ENCODE results near the gene OPTC. TPM values are rescaled to one million over a fixed set of nuclear protein-coding genes. Genes with fewer than 3 reads are reported as not detected.

The OPTC gene
- total and polyA plus RNA-seq, 2 of the 13 experiments (the other 11 are each of a cell fraction or from before 2014, with no cell fraction given) = not detected

- no peaks in the 10 kb centered on the region for H3K36me3 ChIP-seq (replicated peaks in 1 of 2; ENCODE audit: control insufficient read depth in 1 of 2, insufficient read depth in 2 of 2, low read length in 2 of 2)
- DNase-seq (ENCODE audit: low spot score) (no peak), ATAC-seq (no peak), FAIRE-seq (no peak)
- peaks cover 5% of the 10 kb centered on the region; the same call in 1 of the 2 replicates for H3K9me3 ChIP-seq (ENCODE audit: low read length)
- peaks cover 1 to 13% of the 10 kb centered on the region in 2 experiments; a peak in 3 of 5 replicates for H3K27me3 ChIP-seq (ENCODE audit: control insufficient read depth in 1 of 2, insufficient read depth in 2 of 2, low read length in 2 of 2)
- H3K9ac ChIP-seq (ENCODE audit: insufficient read depth, low read depth, low read length) = no peak overlapping the region
- 5% methylated on average over 1 of the region's 1 CpG for WGBS (ENCODE audit: low lambda C conversion rate)
- no peak for TF ChIP-seq ZNF580 (CRISPR knock-in tag; IDR thresholded peaks at IDR 0.05; ENCODE audit: borderline replicate concordance, low read depth)
- no peak for TF ChIP-seq ELK4 (CRISPR knock-in tag; IDR thresholded peaks at IDR 0.05; ENCODE audit: borderline replicate concordance)
- TF ChIP-seq SALL1 (CRISPR knock-in tag; IDR thresholded peaks at IDR 0.05) = no peak
- no peaks in the 10 kb centered on the region for H3K4me1 ChIP-seq (ENCODE audit: insufficient read depth, low read length)
- no peak overlapping the region for H3K4me3 ChIP-seq (replicated peaks in 1 of 3; ENCODE audit: insufficient read depth in 1 of 3, low read depth in 2 of 3, low read length in 3 of 3)
- ChIA-PET CTCF (ENCODE audit: low intra/inter-chr PET ratio, low total read pairs) (no interaction called here), POLR2A (no interaction called here)
- H3K79me2 ChIP-seq (ENCODE audit: insufficient read depth, low read length) = no peaks in the 10 kb centered on the region
- H4K20me1 ChIP-seq (ENCODE audit: insufficient read depth, low read length) = no peaks in the 10 kb centered on the region
- intact Hi-C loops (cut with micrococcal nuclease; ENCODE audit: unreplicated experiment) (no loop called here), in situ Hi-C loops (cut with HindIII; ENCODE audit: extremely low pct_ligation_motif_present, low pct_unique_long_range_greater_than_20kb) (no loop called here)
- H3K4me2 ChIP-seq (ENCODE audit: low read depth, low read length) = no peak overlapping the region
- no peak overlapping the region for H3K27ac ChIP-seq (ENCODE audit: extremely low read length, insufficient read depth, low read length)
- no TSS peak for BruUV-seq (replicated peaks)
- no peak overlapping the region for H2AFZ ChIP-seq (ENCODE audit: low read length)
These were observed 44.0 kb upstream of the OPTC start for GRCh38 chr1:203450001-203450400.

- no peaks in the 10 kb centered on the region for H3K79me2 ChIP-seq (ENCODE audit: insufficient read depth, low read length)
- no peaks in the 10 kb centered on the region for H3K4me1 ChIP-seq (ENCODE audit: insufficient read depth, low read length)
- H3K27ac ChIP-seq (ENCODE audit: extremely low read length, insufficient read depth, low read length) = no peak overlapping the region
- no TSS peak for BruUV-seq (replicated peaks)
- POLR2A ChIA-PET = no interaction called here
- no peak overlapping the region for H2AFZ ChIP-seq (ENCODE audit: low read length)
- no peaks in the 10 kb centered on the region for H3K36me3 ChIP-seq (replicated peaks in 1 of 2; ENCODE audit: control insufficient read depth in 1 of 2, insufficient read depth in 2 of 2, low read length in 2 of 2)
- no peak overlapping the region for H3K4me3 ChIP-seq (replicated peaks in 1 of 3; ENCODE audit: insufficient read depth in 1 of 3, low read depth in 2 of 3, low read length in 3 of 3)
- H3K9ac ChIP-seq (ENCODE audit: insufficient read depth, low read depth, low read length) = no peak overlapping the region
- DNase-seq (ENCODE audit: low spot score) (no peak), ATAC-seq (0 out of 3 replicates have a peak, but pooled peaks have one; percentile 43), FAIRE-seq (no peak)
- H4K20me1 ChIP-seq (ENCODE audit: insufficient read depth, low read length) = no peaks in the 10 kb centered on the region
- WGBS (ENCODE audit: low lambda C conversion rate) = 26% methylated on average over 15 of the region's 17 CpGs
- H3K27me3 ChIP-seq (ENCODE audit: control insufficient read depth in 1 of 2, insufficient read depth in 2 of 2, low read length in 2 of 2) = peaks cover 1 to 14% of the 10 kb centered on the region in 2 experiments; a peak in 4 of 5 replicates
- H3K4me2 ChIP-seq (ENCODE audit: low read depth, low read length) = no peak overlapping the region
- no peak for TF ChIP-seq ZNF772 (CRISPR knock-in tag; IDR thresholded peaks at IDR 0.05)
- peak; percentile 27; the same call in 1 of the 2 replicates for TF ChIP-seq CTCF (CRISPR knock-in tag; IDR thresholded peaks at IDR 0.05)
- no peak for TF ChIP-seq ZNF746 (CRISPR knock-in tag; IDR thresholded peaks at IDR 0.05)
- H3K9me3 ChIP-seq (ENCODE audit: low read length) = no peaks in the 10 kb centered on the region
- in situ Hi-C loops (cut with HindIII; ENCODE audit: extremely low pct_ligation_motif_present, low pct_unique_long_range_greater_than_20kb) (no loop called here), intact Hi-C loops (cut with micrococcal nuclease; ENCODE audit: unreplicated experiment) (no loop called here)
- CTCF ChIA-PET (ENCODE audit: low intra/inter-chr PET ratio, low total read pairs) = no interaction called here
These were observed 43.3 kb upstream of the OPTC start for GRCh38 chr1:203450479-203451149.

Measured in HepG2 (cell line).